Endothelial cell of umbilical vein (primary cell): Measurements from ENCODE around the gene DST. TPM values are rescaled to one million over a fixed set of nuclear protein-coding genes. Genes with fewer than 3 reads are reported as not detected.
A peak's percentile ranks its signal among the peaks of the same experiment; 100 is the strongest.

Source experiments
- BruUV-seq: library from RNA; stranded (reverse); fragments of 400-500 nt; replicated peaks from 2 replicates; lab custom pipeline; 2021; lab: Mats Ljungman, UMichigan
- CTCF ChIA-PET: fragments of 300-600, 350-600 bp; sonication (Branson Sonifier 250); formaldehyde crosslinking; loops from one replicate; lab custom pipeline; 2021; ENCODE audit warnings: antibody characterized with exemption, inconsistent platforms; lab: Charles Lee
- POLR2A ChIA-PET: fragments of 300-600, 350-600 bp; sonication (Branson Sonifier 250); formaldehyde crosslinking; loops from one replicate; lab custom pipeline; 2021; ENCODE audit warnings: antibody characterized with exemption, inconsistent platforms; lab: Charles Lee
- DNase-seq: peaks from one replicate; pipeline ENCODE4 v3.0.0-alpha.2; 2011; ENCODE audit warnings: low read depth, low spot score
- FAIRE-seq: peaks from 2 replicates; lab custom pipeline; 2011; peaks lifted over from hg19 to GRCh38; lab: Jason Lieb, UNC
- H2AFZ ChIP-seq: 2 replicates; pipeline ENCODE4 v1.6.0; 2012; ENCODE audit warnings: low read depth, low read length, control low read depth, inconsistent platforms
- H3K27ac ChIP-seq: 2 replicates; pipeline ENCODE4 v1.5.1; 2011; ENCODE audit warnings: low read depth, mild to moderate bottlenecking, control low read depth, low read length, moderate library complexity; ENCODE audit not compliant: insufficient read depth
- H3K27me3 ChIP-seq, 2 experiments: 2 replicates each; pipeline versions ENCODE4 v1.6.0 to v1.6.1; 2011; ENCODE audit warnings: low read length in 2 of 2, mixed read lengths in 1 of 2; ENCODE audit not compliant: control insufficient read depth in 2 of 2, insufficient read depth in 2 of 2
- H3K36me3 ChIP-seq, 2 experiments: 2 replicates in 1 of 2; 3 replicates in 1 of 2; pipeline ENCODE4 v1.5.1; 2011; ENCODE audit warnings: low read length in 2 of 2, mild to moderate bottlenecking in 1 of 2, moderate library complexity in 1 of 2; ENCODE audit not compliant: control insufficient read depth in 2 of 2, insufficient read depth in 2 of 2; ENCODE audit errors: extremely low read depth in 1 of 2
- H3K4me1 ChIP-seq: 3 replicates; pipeline ENCODE4 v1.5.1; 2011; ENCODE audit warnings: mild to moderate bottlenecking, low read length; ENCODE audit not compliant: control insufficient read depth, insufficient read depth; ENCODE audit errors: extremely low read depth
- H3K4me2 ChIP-seq: 2 replicates; pipeline ENCODE4 v1.6.1; 2011; ENCODE audit warnings: low read length, control low read depth, mixed read lengths; ENCODE audit not compliant: insufficient read depth
- H3K4me3 ChIP-seq, 3 experiments: fragments of 200-600 bp in 1 of 3; sonication (generic), shearing (Covaris generic) in 1 of 3; replicated peaks in 1 of 3; 2 replicates each; pipeline ENCODE4 v1.5.1; 2011 to 2016; ENCODE audit warnings: control low read depth in 3 of 3, low read length in 3 of 3, mild to moderate bottlenecking in 2 of 3, inconsistent platforms in 1 of 3, low read depth in 1 of 3, moderate library complexity in 1 of 3; ENCODE audit not compliant: insufficient read depth in 1 of 3
- H3K79me2 ChIP-seq: 2 replicates; pipeline ENCODE4 v1.6.0; 2012; ENCODE audit warnings: low read length, inconsistent platforms; ENCODE audit not compliant: control insufficient read depth, insufficient read depth
- H3K9ac ChIP-seq: replicated peaks from 2 replicates; pipeline ENCODE3; 2011; ENCODE audit warnings: low read length, control low read depth; ENCODE audit not compliant: insufficient read depth; ENCODE audit errors: extremely low read depth
- H3K9me1 ChIP-seq: replicated peaks from 3 replicates; pipeline ENCODE4 v1.6.0; 2011; ENCODE audit warnings: mild to moderate bottlenecking, low read length; ENCODE audit not compliant: control insufficient read depth, insufficient read depth; ENCODE audit errors: extremely low read depth
- H3K9me3 ChIP-seq: replicated peaks from 2 replicates; pipeline ENCODE4 v1.5.1; 2012; ENCODE audit warnings: low read length, inconsistent platforms; ENCODE audit not compliant: control insufficient read depth, insufficient read depth
- H4K20me1 ChIP-seq: replicated peaks from 2 replicates; pipeline ENCODE3; 2011; ENCODE audit warnings: mild to moderate bottlenecking, low read length; ENCODE audit not compliant: control insufficient read depth, insufficient read depth; ENCODE audit errors: extremely low read depth
- CTCF ChIP-seq, 2 donors: IDR thresholded peaks; 1 replicate in 1 of 2; 2 replicates in 1 of 2; pipeline ENCODE4 v1.5.1; 2011; ENCODE audit warnings: low read length in 2 of 2, mild to moderate bottlenecking in 2 of 2, moderate library complexity in 2 of 2, control low read depth in 1 of 2, inconsistent platforms in 1 of 2, low read depth in 1 of 2; ENCODE audit not compliant: insufficient read depth in 1 of 2; ENCODE audit errors: extremely low read depth in 1 of 2
- EZH2 ChIP-seq: IDR thresholded peaks from 2 replicates; pipeline ENCODE4 v1.6.1; 2012; ENCODE audit warnings: borderline replicate concordance, low read depth, mild to moderate bottlenecking, moderate library complexity, low read length, inconsistent platforms; ENCODE audit not compliant: severe bottlenecking
- FOS ChIP-seq: IDR thresholded peaks from 2 replicates; pipeline ENCODE4 v1.6.1; 2011; ENCODE audit warnings: mild to moderate bottlenecking, low read length, moderate library complexity, borderline replicate concordance; ENCODE audit not compliant: insufficient read depth
- GATA2 ChIP-seq: IDR thresholded peaks from 2 replicates; pipeline ENCODE4 v1.7.0; 2011; ENCODE audit warnings: low read depth, mild to moderate bottlenecking, moderate library complexity, mixed read lengths, low read length; ENCODE audit not compliant: insufficient read length, insufficient read depth
- JUN ChIP-seq: IDR thresholded peaks from 2 replicates; pipeline ENCODE4 v1.6.1; 2011; ENCODE audit warnings: borderline replicate concordance, low read depth; ENCODE audit not compliant: insufficient read length, insufficient read depth
- MYC ChIP-seq: IDR thresholded peaks from one replicate; pipeline ENCODE4 v1.6.1; 2011; ENCODE audit warnings: mild to moderate bottlenecking, low read depth, low read length
- POLR2A ChIP-seq: IDR thresholded peaks from 2 replicates; pipeline ENCODE4 v1.6.1; 2012; ENCODE audit warnings: low read depth, mild to moderate bottlenecking, control low read depth, low read length
- POLR2AphosphoS5 ChIP-seq: IDR thresholded peaks from 2 replicates; pipeline ENCODE4 v1.6.1; 2012; ENCODE audit warnings: low read depth, mild to moderate bottlenecking, control low read depth, low read length, moderate library complexity; ENCODE audit not compliant: insufficient read depth
- dilution Hi-C: fragments of 300-500 bp; cut with MboI; formaldehyde crosslinking; loops from one replicate; pipeline ENCODE4 v1.15.0; 2019; ENCODE audit warnings: low sequenced_read_pairs; ENCODE audit not compliant: extremely low pct_ligation_motif_present
- intact Hi-C: fragments of 100-400 bp; cut with micrococcal nuclease; formaldehyde crosslinking; loops from one replicate; pipeline ENCODE4 v1.10.0; 2022
- polyA plus RNA-seq, 4 experiments: library from polyadenylated mRNA; depleted of rRNA in 3 of 4; stranded (reverse) in 3 of 4; unstranded in 1 of 4; fragments of >200 nt; gene quantifications; 2 replicates each; pipeline versions ENCODE4 v1.2.1 to v1.2.3, GENCODE V29; 2011 to 2012; ENCODE audit warnings: missing spikeins in 1 of 4
- total RNA-seq: library from RNA; stranded (reverse); gene quantifications from 2 replicates; pipeline ENCODE4 v1.2.3, GENCODE V29; 2021
- TF ChIP-seq, protein P1 (sequence below): IDR thresholded peaks from 2 replicates; pipeline ENCODE4 v1.6.1; 2011; ENCODE audit not compliant: insufficient read depth, insufficient read length

DST gene
- total and polyA plus RNA-seq, 2 donors (not counting 3 experiments of a cell fraction or from before 2014, with no cell fraction given) = 62.3 to 253 TPM

DNA sequence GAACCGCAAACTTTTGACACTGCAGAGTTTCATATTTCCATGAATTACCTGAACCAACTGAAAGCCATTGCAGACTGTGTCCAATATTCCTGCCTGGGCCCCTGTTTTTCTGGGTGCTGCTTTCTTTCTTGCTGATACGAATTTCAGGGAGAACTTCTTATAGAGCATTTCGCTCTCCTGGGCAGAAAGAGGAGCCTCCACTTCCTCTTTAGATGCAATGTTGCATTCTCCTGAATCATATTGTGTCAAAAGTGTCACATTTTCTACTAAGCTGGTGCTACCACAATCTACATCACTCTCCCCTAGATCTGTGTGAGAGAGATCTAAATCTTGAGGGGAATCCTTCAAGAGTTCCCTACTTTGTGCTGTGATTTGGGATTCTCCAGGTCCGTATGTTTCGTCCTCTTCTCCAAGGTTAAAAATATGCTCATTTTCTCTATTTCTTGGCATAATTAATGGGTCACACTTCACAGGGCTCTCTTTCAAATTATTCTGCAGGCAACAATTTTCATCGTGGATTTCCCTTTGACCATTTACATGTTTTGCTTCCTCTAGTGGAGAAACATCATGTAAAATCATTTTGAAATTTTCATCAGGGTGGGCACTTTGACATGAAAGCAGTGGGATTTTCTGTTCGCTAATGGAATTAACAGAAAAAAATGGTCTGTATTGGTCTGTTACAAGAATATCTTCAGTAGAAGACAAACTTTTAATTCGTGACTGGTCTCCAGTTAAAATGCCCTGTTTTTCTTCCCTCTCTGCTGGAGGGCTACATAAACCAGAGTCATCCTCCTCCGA lies 102.3 kb downstream of the DST start:
- DNase-seq (no peak), FAIRE-seq (no peak)
- Histone ChIP-seq H3K9me1 (no peaks in the 10 kb centered on the region), H3K79me2 (peaks cover 38% of the 10 kb centered on the region), H4K20me1 (no peaks in the 10 kb centered on the region), H3K36me3 (peaks cover 0 to 3% of the 10 kb centered on the region in 2 experiments), H3K4me2 (peak overlapping the region; percentile 99), H3K9ac (peak overlapping the region; percentile 89), H3K4me3 (peak overlapping the region; percentile 24 to 84 (median 66)), H3K4me1 (peaks cover 44% of the 10 kb centered on the region), H2AFZ (no peak overlapping the region), H3K27ac (peak overlapping the region; percentile 80), H3K9me3 (no peaks in the 10 kb centered on the region), H3K27me3 (no peaks in the 10 kb centered on the region)
- CTCF ChIA-PET = interaction anchor here (1.0 to 2.9 kb wide), 10 partner anchors 9 to 64 kb away, joined by 3 to 21 read pairs (median 8); no protein-coding TSS in a partner anchor
- BruUV-seq = no TSS peak
- dilution Hi-C loops = no loop called here
- TF ChIP-seq GATA2 (no peak), POLR2AphosphoS5 (no peak), MYC (no peak), EZH2 (no peak), FOS (no peak), JUN (no peak), POLR2A (no peak), CTCF (IDR thresholded peaks at IDR 0.05; ENCODE audit: extremely low read depth in 1 of 2, insufficient read depth in 1 of 2, low read depth in 1 of 2, low read length in 2 of 2) (no peak)
- TF ChIP-seq, protein P1, sequence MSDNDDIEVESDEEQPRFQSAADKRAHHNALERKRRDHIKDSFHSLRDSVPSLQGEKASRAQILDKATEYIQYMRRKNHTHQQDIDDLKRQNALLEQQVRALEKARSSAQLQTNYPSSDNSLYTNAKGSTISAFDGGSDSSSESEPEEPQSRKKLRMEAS = no peak
- POLR2A ChIA-PET = interaction anchor here (1.2 kb wide), 1 partner anchor 13 kb away, joined by 4 read pairs; no protein-coding TSS in a partner anchor
- intact Hi-C loops = loop anchor here (2.0 kb wide), 1 partner anchor 14 kb away; no protein-coding TSS in a partner anchor
